Fibroblast of the conjunctiva (primary cell): ENCODE results near the gene RPS14.
"Not testable (repeated sequence)": the region's sequence is repeated elsewhere in the genome, so short reads cannot be mapped to it uniquely, and the experiment has no call there.

Experiments used
- DNase-seq: peaks from one replicate; pipeline ENCODE4 v3.0.0-alpha.2; 2010; ENCODE audit warnings: low read depth

The RPS14 gene

GRCh38 chr5:150444770-150445169, 4.8 kb downstream of the RPS14 start:
- no peak for DNase-seq

GRCh38 chr5:150443242-150444075, 6.1 kb downstream of the RPS14 start:
- DNase-seq, result no peak

GRCh38 chr5:150442699-150443080, 6.8 kb downstream of the RPS14 start:
- no peak for DNase-seq

- no peak for DNase-seq
These were observed 7.5 kb downstream of the RPS14 start for GRCh38 chr5:150441813-150442698.

- DNase-seq, result no peak
These were observed 8.4 kb downstream of the RPS14 start for GRCh38 chr5:150440948-150441812.

GRCh38 chr5:150438873-150439546, 10.5 kb downstream of the RPS14 start:
- DNase-seq, result no peak

GRCh38 chr5:150436141-150436680, 13.3 kb downstream of the RPS14 start:
- peak; percentile 85 for DNase-seq

- peak; percentile 59 for DNase-seq
These were observed 15.1 kb downstream of the RPS14 start for GRCh38 chr5:150434464-150434863.

- no peak for DNase-seq
These were observed 18.0 kb downstream of the RPS14 start for GRCh38 chr5:150431574-150431973.

- no peak for DNase-seq
These were observed 18.5 kb downstream of the RPS14 start for GRCh38 chr5:150431048-150431447.

- DNase-seq, result no peak
These were observed 20.1 kb downstream of the RPS14 start for GRCh38 chr5:150429410-150429873.

GRCh38 chr5:150428978-150429377, 20.6 kb downstream of the RPS14 start:
- DNase-seq, result no peak

- no peak for DNase-seq
These were observed 21.2 kb downstream of the RPS14 start for GRCh38 chr5:150428106-150428876.

GRCh38 chr5:150426165-150426564, 23.4 kb downstream of the RPS14 start:
- not testable (repeated sequence) for DNase-seq

GRCh38 chr5:150422758-150423157, 26.8 kb downstream of the RPS14 start:
- no peak for DNase-seq

GRCh38 chr5:150422075-150422474, 27.5 kb downstream of the RPS14 start:
- no peak for DNase-seq

GRCh38 chr5:150419630-150420270, 29.8 kb downstream of the RPS14 start:
- DNase-seq, result no peak

- DNase-seq, result not testable (repeated sequence)
These were observed 35.4 kb downstream of the RPS14 start for GRCh38 chr5:150413902-150414790.
